ENCODE results near the gene FSTL4. TPM values are rescaled to one million over a fixed set of nuclear protein-coding genes. Genes with fewer than 3 reads are reported as not detected.

Gene FSTL4
- total RNA-seq, 1 experiment from 2014 or later: 2.7 TPM

DNA sequence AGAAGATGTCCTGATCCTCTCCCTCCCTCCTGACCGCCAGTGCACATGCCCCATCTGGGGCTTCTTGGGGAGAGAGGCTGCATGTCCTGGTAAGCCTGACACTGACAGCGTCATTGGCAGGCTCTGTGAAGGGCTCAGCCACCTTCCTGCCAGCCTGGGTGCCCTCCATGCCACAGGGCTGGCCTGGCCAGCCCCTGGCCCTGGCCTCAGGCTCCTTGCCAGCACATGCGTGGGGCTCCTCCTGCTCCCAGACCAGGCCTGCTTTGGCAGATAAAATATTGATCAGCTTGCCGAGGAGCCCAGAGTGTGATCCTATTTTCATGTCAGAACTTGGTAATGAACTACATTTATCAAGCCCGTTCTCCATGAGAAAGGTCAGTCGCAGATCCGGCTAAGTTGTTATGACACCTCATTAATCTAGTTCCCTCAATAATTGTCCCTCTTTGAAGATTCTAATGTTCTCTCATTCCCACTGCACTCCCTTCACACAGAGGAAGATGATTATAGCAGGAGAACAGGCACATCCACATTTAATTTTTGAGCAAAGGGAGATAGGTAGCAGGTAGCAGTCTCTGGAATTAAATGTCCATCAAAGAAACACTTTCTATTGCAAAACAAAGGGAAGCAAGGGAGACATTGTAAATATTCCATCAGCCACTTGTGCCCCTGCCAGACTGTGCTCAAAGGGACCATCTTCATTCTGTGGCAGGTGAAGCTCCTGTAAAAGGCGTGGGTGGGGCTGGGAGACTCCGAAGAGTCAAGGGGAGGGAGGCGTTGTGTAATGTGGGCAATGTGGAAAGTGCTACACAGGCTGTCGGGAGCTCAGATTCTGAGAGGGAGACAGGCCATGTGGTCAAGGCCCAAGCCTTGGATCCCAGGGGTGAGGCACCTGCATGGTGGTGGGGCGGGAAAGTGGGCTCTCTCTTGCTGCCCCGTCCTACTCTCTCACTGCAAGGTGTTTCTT lies 288.6 kb downstream of the FSTL4 start:
- no TSS peak for BruUV-seq (replicated peaks)
- no peaks in the 10 kb centered on the region for H3K4me1 ChIP-seq
- no peak for DNase-seq
- intact Hi-C loops (cut with micrococcal nuclease; ENCODE audit: unreplicated experiment): no loop called here
- H3K36me3 ChIP-seq (ENCODE audit: control insufficient read depth, insufficient read depth, low read length): no peaks in the 10 kb centered on the region
- Mint-ChIP-seq H3K27ac (ENCODE audit: unreplicated experiment) (no peak overlapping the region), H3K27me3 (ENCODE audit: insufficient read depth, unreplicated experiment) (peaks cover 2% of the 10 kb centered on the region), H3K36me3 (ENCODE audit: insufficient read depth, unreplicated experiment) (no peaks in the 10 kb centered on the region), H3K9me3 (ENCODE audit: unreplicated experiment) (no peaks in the 10 kb centered on the region), H3K4me1 (ENCODE audit: low read depth, unreplicated experiment) (no peaks in the 10 kb centered on the region), H3K4me3 (ENCODE audit: unreplicated experiment) (no peak overlapping the region)
- TF ChIP-seq, protein P1, sequence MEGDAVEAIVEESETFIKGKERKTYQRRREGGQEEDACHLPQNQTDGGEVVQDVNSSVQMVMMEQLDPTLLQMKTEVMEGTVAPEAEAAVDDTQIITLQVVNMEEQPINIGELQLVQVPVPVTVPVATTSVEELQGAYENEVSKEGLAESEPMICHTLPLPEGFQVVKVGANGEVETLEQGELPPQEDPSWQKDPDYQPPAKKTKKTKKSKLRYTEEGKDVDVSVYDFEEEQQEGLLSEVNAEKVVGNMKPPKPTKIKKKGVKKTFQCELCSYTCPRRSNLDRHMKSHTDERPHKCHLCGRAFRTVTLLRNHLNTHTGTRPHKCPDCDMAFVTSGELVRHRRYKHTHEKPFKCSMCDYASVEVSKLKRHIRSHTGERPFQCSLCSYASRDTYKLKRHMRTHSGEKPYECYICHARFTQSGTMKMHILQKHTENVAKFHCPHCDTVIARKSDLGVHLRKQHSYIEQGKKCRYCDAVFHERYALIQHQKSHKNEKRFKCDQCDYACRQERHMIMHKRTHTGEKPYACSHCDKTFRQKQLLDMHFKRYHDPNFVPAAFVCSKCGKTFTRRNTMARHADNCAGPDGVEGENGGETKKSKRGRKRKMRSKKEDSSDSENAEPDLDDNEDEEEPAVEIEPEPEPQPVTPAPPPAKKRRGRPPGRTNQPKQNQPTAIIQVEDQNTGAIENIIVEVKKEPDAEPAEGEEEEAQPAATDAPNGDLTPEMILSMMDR (IDR thresholded peaks at IDR 0.05; ENCODE audit: insufficient read depth in 1 of 2, low read depth in 1 of 2, low read length in 1 of 2, severe bottlenecking in 1 of 2, unreplicated experiment in 1 of 2): no peak
- H3K27me3 ChIP-seq (replicated peaks; ENCODE audit: control insufficient read depth, insufficient read depth, low read length): no peaks in the 10 kb centered on the region; the same call in 1 of the 2 replicates
- H3K4me3 ChIP-seq (ENCODE audit: low read depth, low read length): no peak overlapping the region
- no peaks in the 10 kb centered on the region for H3K9me3 ChIP-seq
- POLR2A ChIA-PET: no interaction called here
- CTCF ChIA-PET: interaction anchor here (1.0 kb wide), 1 partner anchor 8 kb away, joined by 3 read pairs; no protein-coding TSS in a partner anchor

DNA sequence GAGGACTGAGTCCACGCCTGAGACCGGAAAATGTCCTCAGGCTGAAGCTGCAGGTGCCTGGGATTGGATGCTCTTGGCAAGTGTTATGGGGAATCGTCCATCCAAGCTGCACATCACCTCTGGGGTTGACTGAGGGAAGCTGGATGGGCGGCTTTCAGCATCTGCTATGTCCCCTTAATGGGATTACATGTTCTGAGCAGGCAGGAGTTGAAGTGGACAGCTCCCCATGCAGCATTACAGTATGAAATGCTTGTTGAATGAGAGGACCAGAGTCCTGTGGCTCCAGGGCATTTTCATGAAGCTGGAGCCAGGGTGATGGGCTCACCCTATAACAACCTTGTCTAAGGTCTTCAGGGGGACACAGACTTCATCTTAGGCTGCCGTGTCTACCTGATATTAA lies 289.6 kb downstream of the FSTL4 start:
- Mint-ChIP-seq H3K4me3 (ENCODE audit: unreplicated experiment) (no peak overlapping the region), H3K4me1 (ENCODE audit: low read depth, unreplicated experiment) (no peaks in the 10 kb centered on the region), H3K36me3 (ENCODE audit: insufficient read depth, unreplicated experiment) (no peaks in the 10 kb centered on the region), H3K9me3 (ENCODE audit: unreplicated experiment) (no peaks in the 10 kb centered on the region), H3K27ac (ENCODE audit: unreplicated experiment) (no peak overlapping the region), H3K27me3 (ENCODE audit: insufficient read depth, unreplicated experiment) (peaks cover 2% of the 10 kb centered on the region)
- BruUV-seq (replicated peaks): no TSS peak
- H3K4me1 ChIP-seq: no peaks in the 10 kb centered on the region
- no peaks in the 10 kb centered on the region for H3K36me3 ChIP-seq (ENCODE audit: control insufficient read depth, insufficient read depth, low read length)
- intact Hi-C loops (cut with micrococcal nuclease; ENCODE audit: unreplicated experiment): no loop called here
- TF ChIP-seq, protein P1 (IDR thresholded peaks at IDR 0.05; ENCODE audit: insufficient read depth in 1 of 2, low read depth in 1 of 2, low read length in 1 of 2, severe bottlenecking in 1 of 2, unreplicated experiment in 1 of 2): no peak
- no peaks in the 10 kb centered on the region for H3K27me3 ChIP-seq (replicated peaks; ENCODE audit: control insufficient read depth, insufficient read depth, low read length)
- ChIA-PET POLR2A (no interaction called here), CTCF (no interaction called here)
- H3K4me3 ChIP-seq (ENCODE audit: low read depth, low read length): no peak overlapping the region
- no peak for DNase-seq
- H3K9me3 ChIP-seq: no peaks in the 10 kb centered on the region

DNA sequence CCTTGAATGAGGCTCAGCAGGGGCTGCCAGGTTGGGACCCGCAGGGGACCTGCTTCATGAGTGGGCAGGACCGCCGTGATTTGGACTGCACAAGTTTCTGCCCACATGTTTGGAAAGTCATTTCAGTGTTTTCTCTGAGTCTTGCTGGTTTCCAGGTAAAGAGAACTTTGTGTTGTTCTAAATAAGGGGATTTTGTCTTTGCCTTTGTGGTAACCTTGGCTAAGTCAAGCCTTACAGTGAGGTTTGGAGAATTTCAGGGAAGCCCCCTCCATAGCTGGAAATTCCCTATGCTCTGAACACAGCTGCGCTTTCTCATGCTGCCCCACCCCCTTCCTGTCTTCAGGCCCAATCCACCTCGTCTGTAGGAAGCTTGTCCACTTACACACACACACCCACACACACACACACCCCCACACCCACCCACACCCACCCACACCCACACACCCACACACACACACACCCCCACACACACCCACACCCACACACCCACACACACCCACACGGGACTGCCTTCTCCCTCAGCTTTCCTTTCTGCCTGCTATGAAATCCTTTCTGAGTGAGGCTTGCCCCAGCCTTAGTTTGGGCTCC lies 290.4 kb downstream of the FSTL4 start:
- H3K27ac Mint-ChIP-seq (ENCODE audit: unreplicated experiment): no peak overlapping the region
- H3K9me3 Mint-ChIP-seq (ENCODE audit: unreplicated experiment): no peaks in the 10 kb centered on the region
- no peaks in the 10 kb centered on the region for H3K36me3 Mint-ChIP-seq (ENCODE audit: insufficient read depth, unreplicated experiment)
- peaks cover 2% of the 10 kb centered on the region for H3K27me3 Mint-ChIP-seq (ENCODE audit: insufficient read depth, unreplicated experiment)
- H3K4me1 Mint-ChIP-seq (ENCODE audit: low read depth, unreplicated experiment): no peaks in the 10 kb centered on the region
- no peaks in the 10 kb centered on the region for H3K9me3 ChIP-seq
- H3K4me3 Mint-ChIP-seq (ENCODE audit: unreplicated experiment): no peak overlapping the region
- POLR2A ChIA-PET: no interaction called here
- CTCF ChIA-PET: no interaction called here
- TF ChIP-seq, protein P1 (IDR thresholded peaks at IDR 0.05; ENCODE audit: insufficient read depth in 1 of 2, low read depth in 1 of 2, low read length in 1 of 2, severe bottlenecking in 1 of 2, unreplicated experiment in 1 of 2): no peak
- BruUV-seq (replicated peaks): no TSS peak
- no peaks in the 10 kb centered on the region for H3K4me1 ChIP-seq
- H3K36me3 ChIP-seq (ENCODE audit: control insufficient read depth, insufficient read depth, low read length): no peaks in the 10 kb centered on the region
- H3K4me3 ChIP-seq (ENCODE audit: low read depth, low read length): no peak overlapping the region
- no peak for DNase-seq
- H3K27me3 ChIP-seq (replicated peaks; ENCODE audit: control insufficient read depth, insufficient read depth, low read length): no peaks in the 10 kb centered on the region
- intact Hi-C loops (cut with micrococcal nuclease; ENCODE audit: unreplicated experiment): no loop called here
